ENCODE results near the gene SLC37A4. TPM values are rescaled to one million over a fixed set of nuclear protein-coding genes. Genes with fewer than 3 reads are reported as not detected.
A peak's percentile ranks its signal among the peaks of the same experiment; 100 is the strongest.

Gene SLC37A4
- total RNA-seq, result 12.0 and 12.1 TPM in 2 replicates

GRCh38 chr11:119030329-119031047 lies at the start of gene SLC37A4:
TSS of gene SLC37A4 (minus strand) at chr11:119030877.
- POLR2A ChIA-PET, result interaction anchor here (1.0 to 1.5 kb wide), 4 partner anchors 12 to 54 kb away, joined by 3 to 21 read pairs (median 4); partner anchors contain the start of genes HMBS, RPS25, TRAPPC4 and VPS11
- H3K9me3 Mint-ChIP-seq, result no peaks in the 10 kb centered on the region

GRCh38 chr11:119078675-119079420 lies 48.2 kb upstream of the SLC37A4 start:
- POLR2A ChIA-PET, result interaction anchor here (1.0 to 1.6 kb wide), 3 partner anchors 21 to 43 kb away, joined by 3 to 4 read pairs (median 3); partner anchors contain the start of gene HINFP
- CTCF ChIA-PET, result no interaction called here
- no peak for ATAC-seq (ENCODE audit: low read depth)
- no peak for DNase-seq
- Mint-ChIP-seq H3K27ac (no peak overlapping the region), H3K9me3 (no peaks in the 10 kb centered on the region), H3K36me3 (ENCODE audit: low read depth) (peaks cover 70% of the 10 kb centered on the region), H3K4me3 (no peak overlapping the region), H3K4me1 (no peaks in the 10 kb centered on the region), H3K27me3 (no peaks in the 10 kb centered on the region)
- no peak for TF ChIP-seq CTCF (IDR thresholded peaks at IDR 0.05)
- intact Hi-C loops (cut with micrococcal nuclease), result no loop called here

More at GRCh38 chr11:119030329-119031047, at the start of gene SLC37A4:
- TF ChIP-seq CTCF (IDR thresholded peaks at IDR 0.05), result no peak
- peak within 1 kb of the TSS; percentile 61 for H3K27ac Mint-ChIP-seq
- peaks cover 12% of the 10 kb centered on the region for H3K36me3 Mint-ChIP-seq (ENCODE audit: low read depth)
- peak; percentile 95 for ATAC-seq (ENCODE audit: low read depth)
- peak; percentile 99 for DNase-seq
- peaks cover 15% of the 10 kb centered on the region for H3K4me1 Mint-ChIP-seq
- CTCF ChIA-PET, result no interaction called here
- no peaks in the 10 kb centered on the region for H3K27me3 Mint-ChIP-seq
- intact Hi-C loops (cut with micrococcal nuclease), result loop anchor here (1.0 to 2.0 kb wide), 11 partner anchors 12 to 340 kb away; partner anchors contain the start of genes CENATAC, HINFP, HYOU1 and RPS25
- peak within 1 kb of the TSS; percentile 85 for H3K4me3 Mint-ChIP-seq

GRCh38 chr11:119077839-119078238 lies 47.2 kb upstream of the SLC37A4 start:
- H3K36me3 Mint-ChIP-seq (ENCODE audit: low read depth), result peaks cover 80% of the 10 kb centered on the region
- H3K9me3 Mint-ChIP-seq, result no peaks in the 10 kb centered on the region
- TF ChIP-seq CTCF (IDR thresholded peaks at IDR 0.05), result no peak
- H3K27me3 Mint-ChIP-seq, result no peaks in the 10 kb centered on the region
- ATAC-seq (ENCODE audit: low read depth) (no peak), DNase-seq (no peak)
- no peak overlapping the region for H3K4me3 Mint-ChIP-seq
- no peaks in the 10 kb centered on the region for H3K4me1 Mint-ChIP-seq
- ChIA-PET POLR2A (interaction anchor here (0.6 to 1.6 kb wide), 5 partner anchors 9 to 218 kb away, joined by 3 to 7 read pairs (median 4); partner anchors contain the start of gene HINFP), CTCF (no interaction called here)
- H3K27ac Mint-ChIP-seq, result no peak overlapping the region
- intact Hi-C loops (cut with micrococcal nuclease), result no loop called here

GRCh38 chr11:119067371-119068222 lies 36.9 kb upstream of the SLC37A4 start, which contains the start of gene VPS11:
TSS of gene VPS11 (plus strand) at chr11:119067818. CDS start at chr11:119067824, 6 bp downstream.
- peaks cover 39% of the 10 kb centered on the region for H3K36me3 Mint-ChIP-seq (ENCODE audit: low read depth)
- H3K9me3 Mint-ChIP-seq, result no peaks in the 10 kb centered on the region
- peak within 1 kb of the TSS; percentile 98 for H3K27ac Mint-ChIP-seq
- DNase-seq (peak; percentile 94), ATAC-seq (ENCODE audit: low read depth) (peak; percentile 97)
- ChIA-PET POLR2A (interaction anchor here (0.6 to 4.0 kb wide), 29 partner anchors 8 to 1252 kb away, joined by 3 to 62 read pairs (median 3); partner anchors contain the start of genes C2CD2L, CBL, CENATAC and DPAGT1), CTCF (interaction anchor here (0.6 to 1.6 kb wide), 7 partner anchors 12 to 271 kb away, joined by 3 to 9 read pairs (median 4); partner anchors contain the start of genes DPAGT1 and NLRX1)
- intact Hi-C loops (cut with micrococcal nuclease), result loop anchor here (1.0 to 2.0 kb wide), 9 partner anchors 10 to 255 kb away; partner anchors contain the start of genes HINFP, HYOU1, RPS25 and SLC37A4
- peaks cover 34% of the 10 kb centered on the region for H3K4me1 Mint-ChIP-seq
- no peaks in the 10 kb centered on the region for H3K27me3 Mint-ChIP-seq
- H3K4me3 Mint-ChIP-seq, result peak within 1 kb of the TSS; percentile 98
- TF ChIP-seq CTCF (IDR thresholded peaks at IDR 0.05), result no peak
